Measurements from ENCODE around the gene SYNJ2BP.
"Not testable (repeated sequence)": the region's sequence is repeated elsewhere in the genome, so short reads cannot be mapped to it uniquely, and the experiment has no call there.

Gene SYNJ2BP, protein sequence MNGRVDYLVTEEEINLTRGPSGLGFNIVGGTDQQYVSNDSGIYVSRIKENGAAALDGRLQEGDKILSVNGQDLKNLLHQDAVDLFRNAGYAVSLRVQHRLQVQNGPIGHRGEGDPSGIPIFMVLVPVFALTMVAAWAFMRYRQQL

GRCh38 chr14:70416725-70417349, at the start of gene SYNJ2BP:
SYNJ2BP (minus strand) TSS chr14:70417090; CDS start chr14:70416963, 127 bp downstream.
- peak; percentile 72 for DNase-seq (ENCODE audit: low read depth, low spot score)

GRCh38 chr14:70454731-70455130, 37.8 kb upstream of the SYNJ2BP start:
- no peak for DNase-seq (ENCODE audit: low read depth, low spot score)

GRCh38 chr14:70451874-70452273, 35.0 kb upstream of the SYNJ2BP start, which contains the start of gene ADAM21:
ADAM21 (plus strand) TSS chr14:70452174; CDS start chr14:70457500, 5,326 bp downstream.
- no peak for DNase-seq (ENCODE audit: low read depth, low spot score)

- no peak for DNase-seq (ENCODE audit: low read depth, low spot score)
These were observed 31.9 kb upstream of the SYNJ2BP start for GRCh38 chr14:70448633-70449340.

DNA sequence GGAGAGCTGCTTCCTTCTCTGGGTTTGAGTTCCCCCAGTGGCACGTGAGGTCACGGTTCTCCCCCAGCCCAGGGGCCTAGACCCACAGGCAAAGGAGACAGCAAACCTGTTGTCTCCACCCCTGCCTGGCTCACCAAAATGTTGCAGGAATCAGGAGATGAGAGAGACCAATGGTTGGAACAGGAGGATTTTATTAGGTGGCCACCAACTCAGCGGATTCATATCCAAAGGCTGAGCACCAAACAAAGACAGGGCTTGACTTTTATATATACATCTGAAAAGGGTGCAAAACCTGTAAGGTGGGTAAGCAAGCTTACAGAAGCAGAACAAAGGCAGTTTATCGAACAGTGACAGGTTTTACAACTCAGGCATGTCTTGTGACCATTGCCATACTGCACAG, 25.9 kb upstream of the SYNJ2BP start:
- no peak for DNase-seq (ENCODE audit: low read depth, low spot score)

DNA sequence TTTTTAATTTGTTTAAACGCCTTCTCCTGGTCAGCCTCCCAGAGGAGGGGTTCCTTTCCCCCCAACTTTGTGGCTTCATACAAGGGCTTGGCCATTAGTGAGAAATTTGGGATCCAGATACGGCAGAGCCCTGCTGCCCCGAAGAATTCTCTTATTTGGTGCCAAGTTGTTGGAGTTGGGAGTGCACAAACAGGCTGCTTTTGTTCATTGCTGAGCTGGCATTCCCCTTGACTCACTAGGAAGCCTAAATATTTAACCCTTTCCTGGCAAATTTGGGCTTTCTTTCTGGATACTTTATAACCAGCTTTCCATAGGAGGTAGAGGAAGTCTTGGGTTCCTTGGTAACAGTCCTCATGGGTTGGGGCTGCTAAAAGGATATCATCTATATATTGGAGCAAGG, 24.8 kb upstream of the SYNJ2BP start:
- DNase-seq (ENCODE audit: low read depth, low spot score): no peak

- no peak for DNase-seq (ENCODE audit: low read depth, low spot score)
These were observed 20.0 kb upstream of the SYNJ2BP start for GRCh38 chr14:70436867-70437266.

DNA sequence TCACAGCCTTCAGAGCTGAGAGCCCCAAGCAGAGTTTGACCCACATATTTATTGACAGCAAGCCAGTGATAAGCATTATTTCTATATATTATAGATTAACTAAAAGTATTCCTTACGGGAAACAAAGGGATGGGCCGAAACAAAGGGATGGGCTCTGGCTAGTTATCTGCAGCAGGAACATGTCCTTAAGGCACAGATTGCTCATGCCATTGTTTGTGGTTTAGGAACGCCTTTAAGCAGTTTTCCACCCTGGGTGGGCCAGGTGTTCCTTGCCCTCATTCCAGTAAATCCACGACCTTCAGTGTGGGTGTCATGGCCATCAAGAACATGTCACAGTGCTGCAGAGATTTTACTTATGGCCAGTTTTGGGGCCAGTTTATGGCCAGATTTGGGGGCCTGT, 9.7 kb upstream of the SYNJ2BP start:
- DNase-seq (ENCODE audit: low read depth, low spot score): not testable (repeated sequence)

GRCh38 chr14:70425354-70425753, 8.5 kb upstream of the SYNJ2BP start:
- DNase-seq (ENCODE audit: low read depth, low spot score): no peak

DNA sequence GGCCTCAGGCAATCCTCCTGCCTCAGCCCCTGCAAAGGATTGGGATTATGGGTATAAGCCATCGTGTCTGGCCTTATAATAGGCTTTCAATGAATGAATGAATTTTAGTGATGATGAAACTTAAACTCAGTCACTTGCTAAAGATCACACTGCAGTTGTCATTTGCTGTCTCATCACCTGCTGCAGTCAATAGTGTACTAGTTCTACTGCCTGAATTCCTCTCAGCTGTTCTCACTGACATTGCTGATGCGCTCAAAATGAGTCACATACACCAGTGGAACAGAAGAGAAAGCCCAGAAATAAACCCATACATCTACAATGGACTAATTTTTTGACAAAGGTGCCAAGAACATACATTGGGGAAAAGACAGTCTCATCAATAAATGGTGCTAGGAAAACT, 5.6 kb upstream of the SYNJ2BP start:
- no peak for DNase-seq (ENCODE audit: low read depth, low spot score)

- not testable (repeated sequence) for DNase-seq (ENCODE audit: low read depth, low spot score)
These were observed 2.5 kb upstream of the SYNJ2BP start for GRCh38 chr14:70419270-70419931.

DNA sequence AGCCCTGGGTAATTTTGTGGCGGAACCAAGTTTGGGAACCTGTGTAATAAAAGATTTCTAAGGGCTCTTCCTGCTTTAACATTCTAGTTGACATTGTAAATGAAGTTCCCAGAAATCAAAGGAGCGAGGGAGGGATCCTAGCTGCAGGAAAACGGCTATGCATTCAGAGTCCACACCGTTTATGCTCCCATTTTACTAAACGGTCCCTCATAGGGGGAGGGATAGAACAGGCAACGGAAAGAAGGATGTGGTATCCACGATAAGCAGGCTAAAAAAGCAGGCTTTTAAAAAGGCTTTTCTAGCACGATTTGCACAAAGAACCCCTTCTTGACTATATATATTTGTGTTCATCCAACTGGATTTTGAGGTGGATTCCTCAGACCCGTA, 559 bp downstream of the SYNJ2BP start:
- DNase-seq (ENCODE audit: low read depth, low spot score): no peak

GRCh38 chr14:70415788-70416187, 1.1 kb downstream of the SYNJ2BP start:
- no peak for DNase-seq (ENCODE audit: low read depth, low spot score)

DNA sequence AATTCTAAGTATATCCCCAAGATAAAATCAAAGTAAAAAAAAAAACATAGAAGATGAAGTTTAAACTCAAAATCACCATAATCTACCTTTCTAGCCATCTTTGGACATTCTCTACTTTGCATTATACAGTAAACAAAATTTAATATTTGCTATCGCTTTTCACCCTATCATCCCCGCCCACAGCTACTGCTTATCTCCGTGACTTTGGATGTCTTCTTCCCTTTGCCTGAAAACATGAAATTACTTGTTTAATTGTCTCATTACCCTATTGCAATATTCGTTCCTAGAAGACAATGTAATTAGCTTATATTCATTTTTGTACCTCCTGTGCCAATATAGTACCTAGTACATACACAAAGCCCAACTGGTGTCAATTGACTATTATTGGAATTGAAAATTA, 9.3 kb downstream of the SYNJ2BP start:
- DNase-seq (ENCODE audit: low read depth, low spot score): no peak

- not testable (repeated sequence) for DNase-seq (ENCODE audit: low read depth, low spot score)
These were observed 10.7 kb downstream of the SYNJ2BP start for GRCh38 chr14:70406216-70406615.

DNA sequence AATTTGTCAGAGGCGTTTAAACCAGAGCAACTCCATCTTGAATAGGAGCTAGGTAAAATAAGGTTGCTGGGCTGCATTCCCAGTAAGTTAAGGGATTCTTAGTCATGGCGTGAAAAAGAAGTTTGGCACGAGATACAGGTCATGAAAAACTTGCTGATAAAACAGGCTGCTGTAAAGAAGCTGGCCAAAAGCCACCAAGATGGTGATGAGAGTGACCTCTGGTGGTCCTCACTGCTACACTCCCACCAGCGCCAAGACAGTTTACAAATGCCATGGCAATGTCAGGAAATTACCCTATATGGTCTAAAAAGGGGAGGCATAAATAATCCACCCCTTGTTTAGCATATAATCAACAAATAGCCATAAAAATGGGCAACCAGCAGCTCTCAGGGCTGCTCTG, 13.6 kb downstream of the SYNJ2BP start:
- not testable (repeated sequence) for DNase-seq (ENCODE audit: low read depth, low spot score)

- no peak for DNase-seq (ENCODE audit: low read depth, low spot score)
These were observed 15.2 kb downstream of the SYNJ2BP start for GRCh38 chr14:70401643-70402042.

DNA sequence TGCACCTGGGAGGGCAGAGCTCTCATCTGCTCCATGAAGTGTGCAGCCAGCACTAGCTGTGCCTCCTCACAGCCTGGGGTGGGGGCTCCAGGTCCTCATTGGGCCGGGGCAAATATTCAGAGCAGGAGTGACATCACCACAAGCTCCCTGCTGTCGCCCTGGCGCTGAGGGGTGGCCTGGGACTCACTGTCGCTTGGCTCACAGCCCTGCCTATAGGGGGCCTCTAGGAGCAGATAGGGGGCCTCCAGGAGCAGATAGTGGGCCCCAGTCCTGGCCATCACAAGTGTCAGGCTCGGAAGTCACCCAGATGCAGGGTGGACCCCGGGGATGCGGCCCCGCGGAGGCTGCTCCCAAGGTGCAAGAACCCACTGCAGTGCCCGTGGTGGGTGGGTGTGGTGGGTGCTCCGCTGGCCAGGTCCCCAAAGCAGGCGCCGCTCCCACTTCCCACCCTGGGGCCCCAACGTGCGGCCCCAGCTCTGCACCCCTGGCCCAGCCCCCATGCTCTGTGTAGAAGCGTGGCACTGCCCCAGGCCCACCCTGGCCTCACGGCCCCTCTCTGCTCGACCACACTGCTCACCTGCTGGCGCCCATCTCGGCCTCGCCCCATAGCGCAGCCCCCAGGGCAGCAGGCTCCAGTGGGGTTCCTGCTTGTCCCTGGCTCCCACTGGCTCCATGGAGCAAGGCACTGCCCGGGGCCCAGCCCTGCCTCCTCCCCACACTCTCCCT, 18.0 kb downstream of the SYNJ2BP start:
- no peak for DNase-seq (ENCODE audit: low read depth, low spot score)

DNA sequence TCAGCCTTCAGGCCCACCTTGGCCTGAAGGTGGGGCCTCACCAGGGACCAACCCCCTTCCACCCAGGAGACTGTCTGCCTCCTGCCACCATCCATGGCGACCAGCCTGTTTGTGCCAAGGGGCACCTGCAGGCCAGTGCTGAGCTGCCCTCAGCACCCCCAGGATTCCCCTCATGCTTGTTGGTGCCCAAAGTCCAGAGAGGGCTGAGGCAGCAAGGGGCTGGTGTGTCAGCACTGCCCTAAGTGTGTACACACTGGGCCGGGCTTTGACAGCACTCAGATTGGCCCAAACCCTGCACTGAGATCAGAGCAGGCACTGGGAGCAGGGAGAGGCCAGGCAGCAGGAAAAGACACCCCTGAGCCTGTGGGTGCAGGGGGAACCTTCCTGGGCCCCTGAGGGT, 18.6 kb downstream of the SYNJ2BP start:
- DNase-seq (ENCODE audit: low read depth, low spot score): no peak

DNA sequence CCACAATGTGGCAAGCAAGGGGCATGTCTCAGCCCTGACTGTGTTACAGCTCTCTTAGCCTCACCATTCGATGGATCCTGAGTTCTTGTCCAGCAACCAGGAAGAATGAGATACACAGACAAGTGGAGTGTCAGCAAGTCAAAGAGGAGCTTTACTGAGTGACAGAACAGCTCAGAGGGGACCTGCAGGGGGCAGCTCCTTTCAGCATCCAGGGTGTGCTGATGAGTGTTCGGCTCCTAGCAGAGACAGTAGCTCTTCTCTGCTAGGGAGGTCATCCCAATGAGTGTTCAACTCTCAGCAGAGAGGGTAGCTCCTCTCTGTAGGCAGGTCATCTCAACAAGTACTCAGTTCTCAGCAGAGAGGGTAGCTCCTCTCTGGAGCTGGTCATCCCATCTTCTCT, 19.1 kb downstream of the SYNJ2BP start:
- no peak for DNase-seq (ENCODE audit: low read depth, low spot score)

DNA sequence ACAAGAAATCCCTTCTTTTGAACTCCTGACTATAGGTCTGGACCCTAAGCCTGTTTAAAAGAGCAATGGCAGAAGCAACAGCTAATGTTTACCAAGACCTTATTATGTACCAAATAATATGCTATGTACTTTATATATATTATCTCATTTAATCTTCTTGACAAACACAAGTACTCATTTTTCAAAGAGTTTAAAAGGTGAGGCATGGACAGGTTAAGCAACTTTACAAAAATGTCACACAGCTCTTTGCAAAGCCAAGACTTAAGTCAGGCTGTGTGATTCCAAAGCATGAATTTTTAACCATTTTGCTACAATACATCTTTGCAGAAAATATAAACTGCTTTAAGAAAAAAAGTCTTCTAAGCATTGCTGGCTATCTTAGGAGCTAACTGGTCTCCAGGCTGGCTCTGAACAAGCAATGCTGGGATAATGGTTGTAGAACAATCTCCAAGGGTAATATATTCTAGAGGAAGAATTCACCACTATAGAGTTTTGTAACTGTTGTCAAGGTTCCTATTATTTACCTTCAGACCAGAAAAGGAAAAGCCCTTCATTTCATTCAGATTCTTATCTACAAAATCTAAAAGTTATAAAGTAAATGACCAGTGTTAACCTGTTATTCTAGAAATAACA, 22.1 kb downstream of the SYNJ2BP start:
- DNase-seq (ENCODE audit: low read depth, low spot score): no peak

Data from iPS DF 19.7 (cell line).